WTC11 (cell line): Measurements from ENCODE around the gene TEKT5. TPM values are rescaled to one million over a fixed set of nuclear protein-coding genes. Genes with fewer than 3 reads are reported as not detected.
"Not testable (repeated sequence)": the region's sequence is repeated elsewhere in the genome, so short reads cannot be mapped to it uniquely, and the experiment has no call there.

Source experiments
- ATAC-seq: fragments of 200-7000 bp; cut with Tn5 transposase; 2 replicates; pipeline ENCODE4 v1.10.0; 2021; ENCODE audit warnings: mild to moderate bottlenecking, moderate library complexity
- CTCF ChIA-PET: fragments of 300-600 bp; sonication (Branson Sonifier 250); formaldehyde crosslinking; loops from one replicate; lab custom pipeline; 2021; ENCODE audit warnings: antibody characterized with exemption; lab: Charles Lee
- POLR2A ChIA-PET: fragments of 350-600 bp; sonication (Branson Sonifier 250); formaldehyde crosslinking; loops from one replicate; lab custom pipeline; 2021; ENCODE audit warnings: antibody characterized with exemption; lab: Charles Lee
- DNase-seq: peaks from one replicate; pipeline ENCODE4 v3.0.0; 2021; ENCODE audit warnings: low spot score
- H3K27ac Mint-ChIP-seq: 2 replicates; pipeline ENCODE4 v1.8.0; 2021; ENCODE audit warnings: mixed read lengths
- H3K27me3 Mint-ChIP-seq: 2 replicates; pipeline ENCODE4 v1.8.0; 2021; ENCODE audit warnings: low read depth, mild to moderate bottlenecking, moderate library complexity, mixed read lengths
- H3K36me3 Mint-ChIP-seq: 2 replicates; pipeline ENCODE4 v1.8.0; 2021; ENCODE audit warnings: mixed read lengths
- H3K4me1 Mint-ChIP-seq: 2 replicates; pipeline ENCODE4 v1.8.0; 2022; ENCODE audit warnings: mixed read lengths
- H3K4me3 Mint-ChIP-seq: 2 replicates; pipeline ENCODE4 v1.8.0; 2021; ENCODE audit warnings: mild to moderate bottlenecking, moderate library complexity, mixed read lengths
- H3K9me3 Mint-ChIP-seq: 2 replicates; pipeline ENCODE4 v1.8.0; 2021; ENCODE audit warnings: mixed read lengths
- AFF4 ChIP-seq: sonication (generic); formaldehyde crosslinking; IDR thresholded peaks from 2 replicates; pipeline ENCODE4 v1.8.1; 2023; ENCODE audit warnings: mild to moderate bottlenecking, missing genetic modification reagents, borderline replicate concordance
- CREM ChIP-seq: sonication (generic); formaldehyde crosslinking; IDR thresholded peaks from 2 replicates; pipeline ENCODE4 v1.8.1; 2022; ENCODE audit warnings: mild to moderate bottlenecking, missing genetic modification reagents, moderate library complexity
- E2F4 ChIP-seq: sonication (generic); formaldehyde crosslinking; IDR thresholded peaks from 2 replicates; pipeline ENCODE4 v1.8.1; 2022; ENCODE audit warnings: low read depth, mild to moderate bottlenecking, moderate library complexity, missing genetic modification reagents, borderline replicate concordance
- ETV6 ChIP-seq: sonication (generic); formaldehyde crosslinking; IDR thresholded peaks from 2 replicates; pipeline ENCODE4 v1.8.1; 2022; ENCODE audit warnings: mild to moderate bottlenecking, missing genetic modification reagents
- FOXJ3 ChIP-seq: sonication (generic); formaldehyde crosslinking; IDR thresholded peaks from 2 replicates; pipeline ENCODE4 v1.9.0; 2021; ENCODE audit warnings: missing genetic modification reagents, mild to moderate bottlenecking, borderline replicate concordance
- FOXK1 ChIP-seq: sonication (generic); formaldehyde crosslinking; IDR thresholded peaks from 2 replicates; pipeline ENCODE4 v1.8.0; 2022; ENCODE audit warnings: mild to moderate bottlenecking, moderate library complexity, missing genetic modification reagents
- FOXP4 ChIP-seq: sonication (generic); formaldehyde crosslinking; IDR thresholded peaks from 2 replicates; pipeline ENCODE4 v1.8.0; 2022; ENCODE audit warnings: mild to moderate bottlenecking, missing genetic modification reagents
- MYBL2 ChIP-seq: sonication (generic); formaldehyde crosslinking; IDR thresholded peaks from 2 replicates; pipeline ENCODE4 v1.8.1; 2023; ENCODE audit warnings: mild to moderate bottlenecking, moderate library complexity, missing genetic modification reagents
- NR1H2 ChIP-seq: sonication (generic); formaldehyde crosslinking; IDR thresholded peaks from 2 replicates; pipeline ENCODE4 v1.9.0; 2021; ENCODE audit warnings: mild to moderate bottlenecking, moderate library complexity, missing genetic modification reagents
- PREB ChIP-seq: sonication (generic); formaldehyde crosslinking; IDR thresholded peaks from 2 replicates; pipeline ENCODE4 v1.8.1; 2022; ENCODE audit warnings: mild to moderate bottlenecking, missing genetic modification reagents, moderate library complexity, borderline replicate concordance
- SMAD4 ChIP-seq: sonication (generic); formaldehyde crosslinking; IDR thresholded peaks from 2 replicates; pipeline ENCODE4 v1.8.0; 2022; ENCODE audit warnings: mild to moderate bottlenecking, missing genetic modification reagents
- SP1 ChIP-seq: sonication (generic); formaldehyde crosslinking; conservative IDR thresholded peaks from 2 replicates; pipeline ENCODE4 v1.8.1; 2022; ENCODE audit warnings: missing genetic modification reagents
- TEAD4 ChIP-seq: sonication (generic); formaldehyde crosslinking; IDR thresholded peaks from 2 replicates; pipeline ENCODE4 v1.8.0; 2022; ENCODE audit warnings: mild to moderate bottlenecking, missing genetic modification reagents
- USF1 ChIP-seq: sonication (generic); formaldehyde crosslinking; IDR thresholded peaks from 2 replicates; pipeline ENCODE4 v1.8.0; 2022; ENCODE audit warnings: mild to moderate bottlenecking, missing genetic modification reagents
- ZNF219 ChIP-seq: sonication (generic); formaldehyde crosslinking; IDR thresholded peaks from 2 replicates; pipeline ENCODE4 v1.8.0; 2023; ENCODE audit warnings: missing genetic modification reagents, mild to moderate bottlenecking, borderline replicate concordance
- ZNF396 ChIP-seq: fragments of 250-450 bp; sonication (Bioruptor Pico); IDR thresholded peaks from 2 replicates; pipeline ENCODE4 v1.8.0; 2021; ENCODE audit warnings: mild to moderate bottlenecking, moderate library complexity, borderline replicate concordance
- ZNF425 ChIP-seq: fragments of 250-450 bp; sonication (Bioruptor Pico); conservative IDR thresholded peaks from 2 replicates; pipeline ENCODE4 v1.9.0; 2021; ENCODE audit warnings: mild to moderate bottlenecking
- ZNF671 ChIP-seq: fragments of 250-450 bp; sonication (Bioruptor Pico); IDR thresholded peaks from 2 replicates; pipeline ENCODE4 v1.8.0; 2021; ENCODE audit warnings: mild to moderate bottlenecking
- total RNA-seq: library from RNA; stranded (reverse); gene quantifications from 3 replicates; pipeline ENCODE4 v1.2.3, GENCODE V29; 2021

TEKT5 gene
- total RNA-seq, 1 experiment from 2014 or later, result 1.1 TPM

GRCh38 chr16:10622036-10622921 is 72.5 kb downstream of the TEKT5 start:
- Mint-ChIP-seq H3K9me3 (no peaks in the 10 kb centered on the region), H3K27me3 (peaks cover 11% of the 10 kb centered on the region), H3K4me1 (peaks cover 26% of the 10 kb centered on the region), H3K4me3 (no peak overlapping the region), H3K27ac (no peak overlapping the region), H3K36me3 (no peaks in the 10 kb centered on the region)
- peak; percentile 50 for ATAC-seq
- no peak for TF ChIP-seq AFF4 (CRISPR knock-in tag)
- TF ChIP-seq CREM (CRISPR knock-in tag), result no peak
- TF ChIP-seq ETV6 (CRISPR knock-in tag), result no peak
- CTCF ChIA-PET, result interaction anchor here (1.0 to 2.2 kb wide), 2 partner anchors 101 to 296 kb away, joined by 3 to 5 read pairs; no protein-coding TSS in a partner anchor
- DNase-seq, result no peak
- POLR2A ChIA-PET, result no interaction called here

GRCh38 chr16:10621216-10621949 is 73.3 kb downstream of the TEKT5 start:
- POLR2A ChIA-PET, ATAC-seq: not testable (repeated sequence)
- CTCF ChIA-PET, result interaction anchor here (1.0 to 2.2 kb wide), 4 partner anchors 9 to 297 kb away, joined by 3 to 5 read pairs (median 4); no protein-coding TSS in a partner anchor

GRCh38 chr16:10620120-10620519 is 74.6 kb downstream of the TEKT5 start:
- TF ChIP-seq FOXJ3 (CRISPR knock-in tag) (no peak), TEAD4 (no peak), NR1H2 (CRISPR knock-in tag) (no peak), USF1 (CRISPR knock-in tag) (no peak), FOXK1 (CRISPR knock-in tag) (no peak), ZNF219 (no peak), ZNF396 (CRISPR knock-in tag) (no peak), FOXP4 (CRISPR knock-in tag) (no peak), ZNF671 (CRISPR knock-in tag) (no peak), SMAD4 (CRISPR knock-in tag) (no peak), PREB (CRISPR knock-in tag) (no peak), SP1 (no peak), ZNF425 (CRISPR knock-in tag) (no peak), E2F4 (CRISPR knock-in tag) (no peak), MYBL2 (no peak)
- Mint-ChIP-seq H3K4me1 (peaks cover 36% of the 10 kb centered on the region), H3K4me3 (no peak overlapping the region), H3K27me3 (peaks cover 11% of the 10 kb centered on the region), H3K9me3 (no peaks in the 10 kb centered on the region), H3K27ac (no peak overlapping the region), H3K36me3 (no peaks in the 10 kb centered on the region)
- ChIA-PET CTCF (interaction anchor here (1.0 to 1.5 kb wide), 3 partner anchors 10 to 44 kb away, joined by 3 to 4 read pairs (median 4); partner anchors contain the start of gene EMP2), POLR2A (no interaction called here)
- no peak for DNase-seq
- no peak for ATAC-seq

More at GRCh38 chr16:10621216-10621949, 73.3 kb downstream of the TEKT5 start:
- H3K36me3 Mint-ChIP-seq, H3K27ac Mint-ChIP-seq, H3K9me3 Mint-ChIP-seq, H3K4me3 Mint-ChIP-seq, DNase-seq: not testable (repeated sequence)
- H3K27me3 Mint-ChIP-seq, result peaks cover 11% of the 10 kb centered on the region
- H3K4me1 Mint-ChIP-seq, result peaks cover 32% of the 10 kb centered on the region
